Neural cell (in vitro differentiated cells): ENCODE data around the gene MARCHF5. TPM values are rescaled to one million over a fixed set of nuclear protein-coding genes. Genes with fewer than 3 reads are reported as not detected.
"Not testable (repeated sequence)": the region's sequence is repeated elsewhere in the genome, so short reads cannot be mapped to it uniquely, and the experiment has no call there.

Source experiments
- H2AFZ ChIP-seq: fragments of 200-600, 300-800 bp; sonication (generic), shearing (Covaris generic); 2 replicates; pipeline ENCODE4 v1.6.0; 2014; ENCODE audit warnings: low read depth, mild to moderate bottlenecking, antibody characterized with exemption, low read length, moderate library complexity
- H3F3A ChIP-seq: fragments of 200-600 bp; shearing (Covaris generic); 2 replicates; pipeline ENCODE4 v1.6.1; 2016; ENCODE audit warnings: mild to moderate bottlenecking, moderate library complexity, mixed read lengths, antibody characterized with exemption, low read length; ENCODE audit not compliant: insufficient read depth, poor library complexity, severe bottlenecking
- H3K27ac ChIP-seq: fragments of 200-600, 300-800 bp; sonication (generic), shearing (Covaris generic); 2 replicates; pipeline ENCODE4 v1.5.1; 2014; ENCODE audit warnings: mild to moderate bottlenecking, low read length, moderate library complexity
- H3K27me3 ChIP-seq: fragments of 300-800, 200-600 bp; sonication (generic), shearing (Covaris generic); 2 replicates; pipeline ENCODE4 v1.6.0; 2014; ENCODE audit warnings: mild to moderate bottlenecking, low read depth, low read length, moderate library complexity; ENCODE audit not compliant: insufficient read depth
- H3K36me3 ChIP-seq: fragments of 300-800, 200-600 bp; sonication (generic), shearing (Covaris generic); 2 replicates; pipeline ENCODE4 v1.5.1; 2014; ENCODE audit warnings: mild to moderate bottlenecking, antibody characterized with exemption, low read length, moderate library complexity; ENCODE audit not compliant: insufficient read depth
- H3K4me2 ChIP-seq: fragments of 300-800, 200-600 bp; sonication (generic), shearing (Covaris generic); 2 replicates; pipeline ENCODE4 v1.6.0; 2014; ENCODE audit warnings: mild to moderate bottlenecking, low read length
- H3K4me3 ChIP-seq: fragments of 300-800, 200-600 bp; sonication (generic), shearing (Covaris generic); 2 replicates; pipeline ENCODE4 v1.5.1; 2014; ENCODE audit warnings: mild to moderate bottlenecking, low read length, moderate library complexity
- H3K79me2 ChIP-seq: fragments of 200-600 bp; shearing (Covaris generic); replicated peaks from 2 replicates; pipeline ENCODE4 v1.6.0; 2014; ENCODE audit warnings: mild to moderate bottlenecking, low read length, moderate library complexity; ENCODE audit not compliant: insufficient read depth
- H3K9ac ChIP-seq: fragments of 300-800, 200-600 bp; sonication (generic), shearing (Covaris generic); 2 replicates; pipeline ENCODE4 v1.6.1; 2016; ENCODE audit warnings: mild to moderate bottlenecking, low read length, mixed read lengths
- H3K9me2 ChIP-seq: fragments of 200-600 bp; shearing (Covaris generic); 2 replicates; pipeline ENCODE4 v1.6.1; 2016; ENCODE audit warnings: mild to moderate bottlenecking, low read length, mixed read lengths; ENCODE audit not compliant: insufficient read depth
- H3K9me3 ChIP-seq: fragments of 200-600, 300-800 bp; sonication (generic), shearing (Covaris generic); 2 replicates; pipeline ENCODE4 v1.6.1; 2016; ENCODE audit warnings: mild to moderate bottlenecking, mixed run types, low read length, moderate library complexity, mixed read lengths
- H4K20me1 ChIP-seq: fragments of 200-600 bp; shearing (Covaris generic); 2 replicates; pipeline ENCODE4 v1.6.1; 2016; ENCODE audit warnings: mild to moderate bottlenecking, mixed run types; ENCODE audit not compliant: insufficient read depth
- CTCF ChIP-seq: fragments of 450-650 bp; IDR thresholded peaks from 2 replicates; pipeline ENCODE4 v1.5.1; 2014; ENCODE audit warnings: antibody characterized with exemption, mild to moderate bottlenecking, moderate library complexity; ENCODE audit not compliant: poor library complexity, severe bottlenecking
- EP300 ChIP-seq: fragments of 450-650 bp; conservative IDR thresholded peaks from 2 replicates; pipeline ENCODE4 v1.6.1; 2014; ENCODE audit warnings: antibody characterized with exemption, mild to moderate bottlenecking, moderate library complexity; ENCODE audit not compliant: poor library complexity, severe bottlenecking
- EZH2 ChIP-seq: fragments of 200-600, 300-800 bp; shearing (Covaris generic), sonication (generic); IDR thresholded peaks from 2 replicates; pipeline ENCODE4 v1.6.1; 2014; ENCODE audit warnings: antibody characterized with exemption, low read length, borderline replicate concordance, mild to moderate bottlenecking; ENCODE audit not compliant: insufficient read depth, poor library complexity, severe bottlenecking
- MXI1 ChIP-seq: fragments of 450-650 bp; conservative IDR thresholded peaks from 2 replicates; pipeline ENCODE4 v1.6.1; 2014; ENCODE audit warnings: antibody characterized with exemption, mild to moderate bottlenecking; ENCODE audit not compliant: poor library complexity, severe bottlenecking
- POLR2AphosphoS5 ChIP-seq: IDR thresholded peaks from 2 replicates; pipeline ENCODE4 v1.6.1; 2012
- RAD21 ChIP-seq: fragments of 450-650 bp; conservative IDR thresholded peaks from 2 replicates; pipeline ENCODE4 v1.6.1; 2014; ENCODE audit warnings: antibody characterized with exemption, mild to moderate bottlenecking, moderate library complexity
- REST ChIP-seq: IDR thresholded peaks from 2 replicates; pipeline ENCODE4 v1.6.1; 2012; ENCODE audit warnings: borderline replicate concordance
- SMC3 ChIP-seq: fragments of 450-650 bp; conservative IDR thresholded peaks from 2 replicates; pipeline ENCODE4 v1.6.1; 2014; ENCODE audit warnings: antibody characterized with exemption, mild to moderate bottlenecking, moderate library complexity; ENCODE audit not compliant: poor library complexity
- TAF1 ChIP-seq: IDR thresholded peaks from 2 replicates; pipeline ENCODE4 v1.6.1; 2012; ENCODE audit warnings: low read depth
- polyA plus RNA-seq: library from polyadenylated mRNA; depleted of rRNA; stranded (reverse); fragments of >200 nt; gene quantifications from 2 replicates; pipeline ENCODE4 v1.2.3, GENCODE V29; 2014

MARCHF5 gene
- polyA plus RNA-seq, 1 donor from 2014 or later = 65.5 TPM

- H3K27me3 ChIP-seq = no peaks in the 10 kb centered on the region
- no peaks in the 10 kb centered on the region for H3K36me3 ChIP-seq
- no peaks in the 10 kb centered on the region for H3F3A ChIP-seq
- no peaks in the 10 kb centered on the region for H3K9me3 ChIP-seq
- no peak overlapping the region for H2AFZ ChIP-seq
- no peak overlapping the region for H3K9ac ChIP-seq
- peaks cover 5% of the 10 kb centered on the region for H3K79me2 ChIP-seq
- no peaks in the 10 kb centered on the region for H3K9me2 ChIP-seq
- no peak overlapping the region for H3K4me2 ChIP-seq
- H3K27ac ChIP-seq = no peak overlapping the region
- H3K4me3 ChIP-seq = no peak overlapping the region
- TF ChIP-seq CTCF (no peak), RAD21 (no peak), EP300 (no peak), REST (no peak), EZH2 (no peak), SMC3 (no peak), TAF1 (no peak), POLR2AphosphoS5 (no peak), MXI1 (no peak)
- no peaks in the 10 kb centered on the region for H4K20me1 ChIP-seq
These were observed 51.8 kb downstream of the MARCHF5 start for GRCh38 chr10:92342796-92343195.

GRCh38 chr10:92345575-92345974 lies 54.6 kb downstream of the MARCHF5 start:
- H3K27me3 ChIP-seq, H3F3A ChIP-seq, H3K36me3 ChIP-seq, H3K9me2 ChIP-seq, H3K9ac ChIP-seq, H3K4me2 ChIP-seq, H3K9me3 ChIP-seq, H3K27ac ChIP-seq, H4K20me1 ChIP-seq, H3K4me3 ChIP-seq, H3K79me2 ChIP-seq, H2AFZ ChIP-seq: not testable (repeated sequence)

GRCh38 chr10:92347035-92347676 lies 56.2 kb downstream of the MARCHF5 start:
- not testable (repeated sequence) for H4K20me1 ChIP-seq, H3K9me2 ChIP-seq, H3F3A ChIP-seq, H3K36me3 ChIP-seq, H3K4me2 ChIP-seq, H2AFZ ChIP-seq, H3K27me3 ChIP-seq, H3K9ac ChIP-seq, H3K9me3 ChIP-seq, H3K79me2 ChIP-seq, H3K4me3 ChIP-seq, H3K27ac ChIP-seq
